PFSK-1 (cell line): ENCODE results near the gene MOCOS.

Experiments
- FOXP2 ChIP-seq: optimal IDR thresholded peaks from 2 replicates; pipeline ENCODE3; 2011; ENCODE audit warnings: borderline replicate concordance, control low read depth, inconsistent platforms; ENCODE audit not compliant: insufficient read depth; ENCODE audit errors: extremely low read length, extremely low read depth
- POLR2AphosphoS5 ChIP-seq: IDR thresholded peaks from 2 replicates; pipeline ENCODE4 v1.6.1; 2012; ENCODE audit warnings: low read depth, mild to moderate bottlenecking, control low read depth, low read length, moderate library complexity
- REST ChIP-seq, 2 experiments: IDR thresholded peaks; 2 replicates each; pipeline versions ENCODE4 v1.6.1 to v1.8.0; 2011 to 2012; ENCODE audit warnings: low read depth in 2 of 2, low read length in 2 of 2, control low read depth in 1 of 2, inconsistent platforms in 1 of 2, mild to moderate bottlenecking in 1 of 2, moderate library complexity in 1 of 2; ENCODE audit not compliant: insufficient read depth in 1 of 2
- SIN3A ChIP-seq: IDR thresholded peaks from 2 replicates; pipeline ENCODE4 v1.6.1; 2012; ENCODE audit warnings: mild to moderate bottlenecking, low read length, moderate library complexity, borderline replicate concordance; ENCODE audit not compliant: insufficient read depth
- TAF1 ChIP-seq: IDR thresholded peaks from 2 replicates; pipeline ENCODE4 v1.6.1; 2012; ENCODE audit warnings: low read length, control low read depth, borderline replicate concordance; ENCODE audit not compliant: insufficient read depth

MOCOS gene

GRCh38 chr18:36249392-36249791 lies 62.1 kb downstream of the MOCOS start:
- TF ChIP-seq TAF1 (no peak), POLR2AphosphoS5 (no peak), FOXP2 (no peak), SIN3A (no peak), REST (IDR thresholded peaks at IDR 0.05; ENCODE audit: insufficient read depth in 1 of 2, low read depth in 2 of 2, low read length in 2 of 2) (no peak)

- TF ChIP-seq TAF1 (no peak), SIN3A (no peak), POLR2AphosphoS5 (no peak), REST (IDR thresholded peaks at IDR 0.05; ENCODE audit: insufficient read depth in 1 of 2, low read depth in 2 of 2, low read length in 2 of 2) (no peak), FOXP2 (no peak)
These were observed 63.5 kb downstream of the MOCOS start for GRCh38 chr18:36250827-36251226.

- TF ChIP-seq SIN3A, result no peak
- no peak for TF ChIP-seq POLR2AphosphoS5
- TF ChIP-seq REST (IDR thresholded peaks at IDR 0.05; ENCODE audit: insufficient read depth in 1 of 2, low read depth in 2 of 2, low read length in 2 of 2), result no peak
- TF ChIP-seq FOXP2, result no peak
- no peak for TF ChIP-seq TAF1
These were observed 67.9 kb downstream of the MOCOS start for GRCh38 chr18:36255072-36255698.

GRCh38 chr18:36256094-36256493 lies 68.8 kb downstream of the MOCOS start:
- TF ChIP-seq POLR2AphosphoS5 (no peak), FOXP2 (no peak), TAF1 (no peak), REST (IDR thresholded peaks at IDR 0.05; ENCODE audit: insufficient read depth in 1 of 2, low read depth in 2 of 2, low read length in 2 of 2) (no peak)

- TF ChIP-seq FOXP2 (no peak), SIN3A (no peak), POLR2AphosphoS5 (no peak), REST (IDR thresholded peaks at IDR 0.05; ENCODE audit: insufficient read depth in 1 of 2, low read depth in 2 of 2, low read length in 2 of 2) (no peak), TAF1 (no peak)
These were observed 75.7 kb downstream of the MOCOS start for GRCh38 chr18:36262971-36263370.
